Stimulated activated CD8-positive, alpha-beta memory T cell treated with anti-CD3 and anti-CD28 coated beads, Interleukin-7, amount 100 ng/mL, for 1 hour (primary cell): Measurements from ENCODE around the gene ECHDC1.
"Not testable (repeated sequence)": the region's sequence is repeated elsewhere in the genome, so short reads cannot be mapped to it uniquely, and the experiment has no call there.

ENCODE experiments used
- DNase-seq, 2 donors: peaks; one replicate each; pipeline ENCODE4 v3.0.0-alpha.2; 2020; ENCODE audit warnings: low read depth in 2 of 2

The ECHDC1 gene, protein sequence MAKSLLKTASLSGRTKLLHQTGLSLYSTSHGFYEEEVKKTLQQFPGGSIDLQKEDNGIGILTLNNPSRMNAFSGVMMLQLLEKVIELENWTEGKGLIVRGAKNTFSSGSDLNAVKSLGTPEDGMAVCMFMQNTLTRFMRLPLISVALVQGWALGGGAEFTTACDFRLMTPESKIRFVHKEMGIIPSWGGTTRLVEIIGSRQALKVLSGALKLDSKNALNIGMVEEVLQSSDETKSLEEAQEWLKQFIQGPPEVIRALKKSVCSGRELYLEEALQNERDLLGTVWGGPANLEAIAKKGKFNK

DNA sequence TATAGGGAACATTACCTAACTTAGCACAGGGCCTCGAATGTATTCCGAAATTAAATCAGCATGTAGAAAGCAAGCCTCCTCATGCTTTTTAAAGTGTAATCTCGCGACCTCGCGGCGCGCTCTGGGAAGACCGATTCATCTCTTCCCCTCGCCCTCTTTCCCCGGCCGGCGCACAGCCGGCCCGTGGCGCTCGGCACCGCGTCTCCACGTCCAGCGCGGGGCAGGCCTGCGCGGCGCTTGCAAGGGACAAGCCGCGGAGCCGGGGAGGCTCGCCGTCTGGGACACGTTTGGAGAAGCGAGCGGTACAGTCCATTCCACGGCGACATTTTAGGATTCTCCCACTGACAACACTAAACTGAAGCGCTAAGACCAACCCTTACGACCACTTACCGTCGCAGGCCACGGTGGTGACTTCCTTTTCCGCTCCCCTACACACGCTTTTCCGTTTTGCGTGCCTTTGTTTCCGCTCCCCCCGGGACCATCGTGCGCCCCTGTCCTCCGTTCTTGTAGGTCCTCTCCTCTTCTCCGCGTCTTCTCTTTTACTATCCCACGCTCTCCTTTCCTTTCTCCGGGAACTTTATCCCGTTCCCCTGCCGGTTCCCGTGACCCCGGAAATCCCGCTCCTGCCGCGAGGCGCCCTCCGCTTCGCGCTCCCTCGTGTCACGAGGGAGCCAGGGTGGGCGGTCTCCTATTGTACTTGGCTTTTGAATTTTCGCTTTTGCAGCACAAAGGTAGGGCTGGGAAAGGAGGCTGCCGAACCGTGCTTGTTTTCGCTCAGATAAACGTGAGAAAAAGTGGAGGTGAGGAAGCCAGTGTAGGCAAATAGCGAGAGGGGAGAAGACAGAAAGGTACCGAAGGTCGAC lies at the start of gene ECHDC1:
TSS of gene ECHDC1 (minus strand) at position 664 of the 863 bp plus-strand sequence. CDS start 12,581 bp downstream, outside the sequence.
- DNase-seq, result peak; percentile 43 to 45

DNA sequence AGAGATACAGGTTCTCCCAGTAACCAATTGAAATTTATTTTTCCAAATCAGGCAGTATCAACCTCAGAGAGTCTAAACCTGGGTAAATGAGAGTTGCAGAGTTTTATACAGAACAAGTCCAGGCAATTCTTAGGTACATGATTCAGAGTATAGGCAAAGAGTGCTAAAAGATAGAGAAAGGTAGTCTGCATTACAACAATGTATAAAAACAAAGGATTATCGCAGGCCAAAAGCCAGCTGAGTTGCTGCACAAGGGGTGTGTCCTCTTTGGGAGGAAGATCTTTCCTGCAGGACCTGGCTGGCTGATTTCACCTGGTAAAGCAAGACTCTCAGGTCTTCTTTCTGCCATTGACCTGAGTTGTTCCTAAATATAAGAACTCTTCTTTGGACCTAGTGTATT lies 48.9 kb upstream of the ECHDC1 start:
- no peak for DNase-seq

DNA sequence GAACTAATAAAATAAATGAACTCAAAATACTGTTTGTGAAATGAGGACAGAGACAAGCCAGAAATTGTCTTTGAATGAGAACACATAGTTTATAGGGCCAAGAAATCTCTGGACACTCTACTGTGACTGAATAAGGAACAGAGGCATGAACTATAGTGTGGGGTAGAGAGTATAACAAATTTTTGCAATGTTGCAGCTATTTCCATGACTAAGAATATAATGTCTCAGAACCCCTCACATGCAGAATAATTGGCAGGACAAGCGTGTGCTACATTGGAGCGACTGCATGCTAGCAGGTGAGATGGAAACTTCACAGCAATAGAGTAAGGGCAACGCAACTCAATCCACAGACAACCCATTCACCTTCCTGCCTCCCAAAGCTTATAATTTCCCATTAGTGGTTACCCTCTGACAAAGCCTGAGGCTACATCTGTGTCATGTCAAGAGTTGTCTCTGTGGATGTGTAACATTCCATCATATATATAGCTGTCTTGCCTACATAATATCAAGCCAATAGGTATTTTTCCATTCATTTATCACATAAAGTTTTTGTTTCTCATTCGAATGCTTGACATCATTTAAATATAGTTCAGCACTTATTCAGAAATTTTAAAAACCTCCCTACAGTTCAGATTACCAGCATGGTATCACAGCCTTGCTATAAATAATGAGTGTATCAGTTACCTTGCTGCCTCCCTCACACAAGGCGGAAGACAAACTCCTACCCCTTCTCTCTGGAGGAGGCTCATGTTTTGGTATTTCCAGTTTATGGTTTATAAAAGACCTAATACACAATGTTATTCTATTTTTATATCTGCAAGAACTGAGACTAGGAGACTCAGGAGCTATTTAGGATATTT lies 47.9 kb upstream of the ECHDC1 start:
- no peak for DNase-seq

DNA sequence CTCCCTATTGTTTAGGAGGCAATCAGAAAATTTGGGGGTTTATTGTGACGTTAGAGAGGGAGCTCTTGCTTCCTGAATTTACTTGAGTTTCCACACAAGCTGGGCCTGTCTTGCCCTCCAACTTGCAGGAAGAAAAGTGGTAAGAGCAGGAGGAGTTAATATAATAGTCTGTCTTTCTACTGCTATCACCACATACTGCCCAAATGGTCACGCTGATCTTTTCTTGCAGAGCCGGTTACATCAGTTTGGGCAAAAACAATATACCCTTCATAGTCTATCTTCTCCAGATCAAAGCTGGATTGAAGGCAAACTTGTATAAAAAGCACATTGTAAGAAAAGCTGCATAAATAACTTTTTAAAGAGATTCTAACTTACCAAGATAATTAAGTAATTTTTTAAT lies 46.3 kb upstream of the ECHDC1 start:
- DNase-seq, result no peak

DNA sequence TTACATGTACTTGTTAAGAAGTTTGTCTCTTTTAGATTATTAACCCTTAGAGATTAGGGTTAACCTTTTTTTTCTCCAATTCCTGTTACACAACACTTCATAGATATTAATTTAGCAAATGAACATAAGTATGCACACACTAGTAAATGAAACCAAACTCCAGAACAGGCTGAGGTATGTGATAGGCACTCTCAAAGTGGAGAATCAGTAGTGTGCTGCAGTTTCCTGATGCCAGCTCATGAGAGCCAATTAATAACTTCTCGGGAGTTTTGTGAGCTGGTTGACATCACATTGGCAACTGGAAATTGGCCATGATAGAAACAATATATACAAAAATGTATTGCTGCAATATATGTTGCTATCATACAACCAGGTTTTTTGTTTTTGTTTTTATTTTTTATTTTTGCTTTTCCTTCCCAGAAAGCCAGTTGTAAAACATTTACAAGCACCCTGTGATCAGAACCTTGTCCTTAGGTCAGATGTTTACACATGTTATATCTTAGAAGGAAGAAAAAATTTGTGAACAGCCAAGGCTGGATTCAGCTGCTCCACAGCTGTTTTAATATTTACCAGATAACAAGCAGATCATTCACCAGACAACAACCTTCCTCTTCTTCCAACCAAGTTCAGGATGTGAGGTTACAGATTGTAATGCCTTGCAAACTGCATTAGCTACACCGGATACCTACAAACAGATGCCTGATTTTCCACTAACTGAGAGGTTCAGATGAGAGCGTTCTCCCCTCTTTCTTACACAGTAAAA lies 42.4 kb upstream of the ECHDC1 start:
- no peak for DNase-seq

DNA sequence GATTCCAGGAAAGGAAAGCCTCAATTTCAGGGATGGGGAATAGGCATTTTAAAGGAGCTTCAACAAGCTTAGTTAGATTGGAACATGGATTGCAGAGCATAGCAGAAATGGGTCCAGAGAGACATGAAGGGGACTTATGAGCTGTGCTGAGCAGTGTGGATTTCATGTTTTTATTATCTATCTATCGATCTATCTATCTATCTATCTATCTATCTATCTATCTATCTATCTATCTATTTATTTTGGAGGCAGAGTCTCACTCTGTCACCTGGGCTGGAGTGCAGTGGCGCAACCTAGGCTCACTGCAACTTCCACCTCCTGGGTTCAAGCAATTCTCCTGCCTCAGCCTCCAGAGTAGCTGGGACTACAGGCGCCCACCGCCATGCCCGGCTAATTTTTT lies 41.4 kb upstream of the ECHDC1 start:
- not testable (repeated sequence) for DNase-seq

DNA sequence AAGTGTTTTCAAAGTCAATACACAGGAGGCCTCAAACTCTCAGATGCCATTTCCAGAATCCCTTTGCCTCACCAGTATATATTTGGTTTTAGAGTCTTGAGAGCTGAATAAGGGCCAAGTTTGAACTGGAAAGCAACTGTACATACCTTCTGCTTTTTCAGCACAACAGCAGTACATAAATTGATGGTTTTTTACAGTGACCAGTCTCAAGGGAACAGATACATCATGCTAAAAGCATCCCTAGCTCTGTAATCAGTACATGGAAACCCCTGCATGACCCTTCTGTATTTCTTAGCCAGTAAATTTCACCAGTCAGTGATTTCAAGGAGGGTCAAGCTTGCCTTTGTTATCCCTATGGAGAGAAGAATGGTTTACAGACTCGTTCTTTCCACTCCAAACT lies 40.6 kb upstream of the ECHDC1 start:
- DNase-seq, result no peak

DNA sequence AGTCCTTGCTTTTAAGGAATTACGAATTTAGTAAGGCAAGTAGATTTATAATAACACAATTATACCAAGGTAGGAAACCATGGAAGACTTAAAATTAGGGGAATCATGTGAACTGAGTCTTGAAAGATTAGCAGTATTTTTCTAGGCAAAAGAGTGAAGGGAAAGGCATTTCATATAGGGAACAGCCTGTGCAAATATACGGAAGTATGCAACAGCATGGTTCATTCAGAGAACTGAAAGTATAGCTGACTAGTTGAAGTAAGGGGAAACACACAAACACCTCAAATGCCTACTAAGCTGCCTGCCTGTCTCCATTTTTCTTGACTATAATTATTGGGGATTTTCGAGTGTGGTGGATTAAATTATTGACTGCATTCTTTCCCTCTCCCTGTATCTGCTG lies 39.0 kb upstream of the ECHDC1 start:
- no peak for DNase-seq

DNA sequence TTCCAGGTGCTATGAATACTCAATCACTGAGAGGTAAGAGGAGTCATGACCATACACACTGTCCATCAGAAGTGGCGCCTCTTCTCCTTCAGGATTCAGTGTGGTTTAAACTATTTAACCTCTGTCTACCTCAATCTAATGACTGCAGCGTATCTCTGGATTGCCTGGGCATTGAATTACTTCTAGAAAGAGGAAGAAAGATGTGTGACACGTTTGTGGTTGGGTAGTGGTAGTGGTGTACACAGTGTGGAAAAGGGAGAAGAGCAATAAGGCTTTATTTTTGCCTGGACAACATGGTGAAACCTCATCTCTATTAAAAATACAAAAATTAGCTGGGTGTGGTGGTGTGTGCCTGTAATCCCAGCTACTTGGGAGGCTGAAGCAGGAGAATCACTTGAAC lies 38.0 kb upstream of the ECHDC1 start:
- DNase-seq, result no peak

DNA sequence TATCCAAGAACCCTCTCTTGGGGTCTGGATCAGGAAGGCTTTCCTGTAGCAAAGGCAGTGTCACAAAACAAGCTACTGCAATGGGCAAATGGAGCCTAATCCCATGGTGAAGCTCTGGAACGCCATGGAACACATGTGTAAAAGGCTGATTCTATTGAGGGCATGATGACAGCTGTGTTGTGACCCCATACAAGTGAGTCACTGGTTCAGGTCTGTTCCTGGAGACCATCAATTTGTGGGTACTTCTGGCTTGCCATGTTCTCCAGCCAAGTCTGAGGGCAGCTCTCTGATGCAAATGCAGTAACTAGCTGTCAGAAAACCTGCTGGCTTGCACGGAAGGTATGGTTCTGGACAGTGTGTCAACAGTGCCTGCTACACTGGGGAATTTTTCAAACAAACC lies 33.3 kb upstream of the ECHDC1 start:
- no peak for DNase-seq

DNA sequence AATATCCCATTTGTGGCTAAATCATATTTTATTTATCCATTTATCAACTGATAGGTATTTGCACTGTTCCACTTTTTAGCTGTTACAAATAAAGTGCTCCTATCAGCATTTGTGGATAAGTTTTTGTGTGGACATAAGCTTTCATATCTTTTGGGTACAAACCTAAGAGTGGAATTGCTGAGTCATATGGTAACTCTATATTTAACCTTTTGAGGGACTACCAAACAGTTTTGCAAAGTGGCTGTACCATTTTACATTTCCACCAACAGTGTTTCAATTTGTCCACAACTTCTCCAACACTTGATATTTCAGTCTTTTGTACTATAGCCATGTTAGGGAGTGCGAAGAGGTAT lies 23.6 kb upstream of the ECHDC1 start:
- no peak for DNase-seq

DNA sequence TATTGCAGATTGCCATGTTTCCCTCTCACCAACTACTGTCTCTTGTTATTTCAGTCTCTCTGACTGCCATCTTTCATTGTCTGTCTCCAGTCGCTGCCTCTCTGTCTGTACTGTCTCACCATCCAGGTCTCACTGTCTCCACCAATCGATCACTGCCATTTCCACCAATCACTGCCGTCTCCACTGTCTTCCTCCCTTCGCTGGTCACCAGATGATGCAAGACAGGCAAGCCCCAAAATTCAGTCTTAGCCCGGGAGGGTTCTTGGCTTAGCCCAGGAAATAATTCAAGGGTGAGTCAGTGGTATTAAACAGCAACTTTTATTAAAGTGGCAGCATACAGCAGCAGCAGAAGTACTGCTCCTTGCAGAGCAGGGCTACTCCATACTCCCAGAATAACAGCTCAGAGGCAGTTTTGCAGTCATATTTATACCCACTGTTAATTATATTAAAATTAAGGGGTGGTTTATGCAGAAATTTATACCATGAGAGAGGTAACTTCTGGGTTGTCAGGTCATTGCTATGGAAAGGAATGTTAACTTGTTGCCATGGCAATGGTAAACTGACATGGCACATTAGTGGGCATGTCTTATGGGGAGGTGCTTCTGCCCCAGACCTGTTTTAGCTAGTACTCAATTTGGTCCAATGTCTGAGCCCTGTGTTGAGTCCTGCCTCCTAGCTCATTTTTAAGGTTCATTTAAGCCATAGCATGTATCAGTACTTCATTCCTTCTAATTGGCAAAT lies 23.0 kb upstream of the ECHDC1 start:
- DNase-seq, result no peak

DNA sequence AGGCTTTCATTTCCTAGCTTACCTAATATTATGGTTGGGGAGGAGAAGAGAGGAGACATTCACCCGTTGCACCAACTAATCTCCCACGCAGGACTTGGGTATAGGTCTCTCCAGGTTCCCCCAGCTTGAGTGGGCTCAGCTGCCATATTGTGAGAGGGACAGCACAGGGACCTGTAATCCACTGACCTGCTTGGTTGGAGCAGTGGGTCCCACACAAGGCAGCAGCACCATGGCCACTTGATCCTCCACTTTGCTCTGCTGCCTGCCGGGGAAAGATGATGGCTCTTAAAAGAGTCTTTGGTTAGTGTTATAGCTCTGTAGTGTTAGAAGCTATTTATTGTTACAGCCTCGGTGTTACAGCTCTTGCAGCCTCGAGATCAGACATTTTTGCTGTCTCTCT lies 22.5 kb upstream of the ECHDC1 start:
- DNase-seq, result no peak

DNA sequence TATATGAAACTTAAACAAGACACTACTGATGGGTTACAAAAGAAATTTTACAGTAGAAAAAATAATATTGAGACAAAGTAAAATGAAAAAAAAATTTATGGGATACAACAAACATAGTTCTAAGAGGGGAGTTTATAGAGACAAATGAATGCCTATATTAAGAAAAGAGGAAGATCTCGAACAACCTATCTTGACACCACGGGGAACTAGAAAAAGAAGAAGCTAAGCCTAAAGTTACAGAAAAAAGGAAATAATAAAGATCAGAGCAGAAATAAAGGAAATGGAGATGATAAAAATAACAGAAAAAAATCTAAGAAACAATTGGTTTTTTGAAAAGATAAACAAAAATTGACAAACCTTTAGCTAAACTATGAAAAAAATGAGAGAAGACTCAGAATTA lies 9.1 kb upstream of the ECHDC1 start:
- DNase-seq, result no peak

DNA sequence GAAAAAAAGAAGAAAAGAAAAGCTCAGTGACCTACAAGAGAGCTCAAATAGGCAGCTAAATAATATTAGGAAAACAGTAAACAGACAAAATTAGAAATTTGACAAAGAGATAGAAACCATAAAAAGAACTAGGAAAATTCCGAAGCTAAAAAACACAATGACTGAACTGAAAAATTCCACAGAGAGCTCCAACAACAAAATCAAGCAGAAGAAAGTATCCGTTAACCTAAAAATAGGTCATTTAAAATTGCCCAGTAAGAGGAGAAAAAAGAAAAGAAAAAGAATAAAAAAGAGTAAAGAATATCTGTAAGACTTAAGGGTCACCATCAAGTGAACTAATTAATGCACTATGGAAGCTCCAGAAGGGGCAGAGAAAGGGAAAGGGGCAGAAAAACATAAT lies 6.6 kb upstream of the ECHDC1 start:
- no peak for DNase-seq

DNA sequence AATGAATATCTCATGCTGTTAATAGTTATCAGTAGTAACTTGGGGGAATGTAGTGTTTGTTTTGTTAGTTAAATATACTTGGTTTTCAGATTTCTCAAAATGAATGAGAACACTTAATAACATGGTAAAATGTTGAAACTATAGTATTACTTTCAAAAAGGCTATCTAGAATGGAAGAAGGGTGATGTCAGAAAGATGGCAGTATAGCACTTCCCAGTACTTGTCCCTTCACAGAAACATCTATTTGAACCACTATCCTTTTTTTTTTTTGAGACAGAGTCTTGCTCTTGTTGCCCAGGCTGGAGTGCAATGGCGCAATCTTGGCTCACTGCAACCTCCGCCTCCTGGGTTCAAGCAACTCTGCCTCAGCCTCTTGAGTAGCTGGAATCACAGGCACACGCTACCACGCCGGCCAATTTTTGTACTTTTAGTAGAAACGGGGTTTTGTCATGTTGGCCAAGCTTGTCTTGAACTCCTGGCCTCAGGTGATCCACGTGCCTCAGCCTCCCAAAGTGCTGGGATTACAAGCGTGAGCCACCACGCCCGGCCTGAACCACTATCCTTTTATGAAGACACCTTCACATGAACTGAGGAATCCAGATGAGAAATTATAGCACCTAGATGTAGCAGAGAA lies 4.7 kb upstream of the ECHDC1 start:
- no peak for DNase-seq

DNA sequence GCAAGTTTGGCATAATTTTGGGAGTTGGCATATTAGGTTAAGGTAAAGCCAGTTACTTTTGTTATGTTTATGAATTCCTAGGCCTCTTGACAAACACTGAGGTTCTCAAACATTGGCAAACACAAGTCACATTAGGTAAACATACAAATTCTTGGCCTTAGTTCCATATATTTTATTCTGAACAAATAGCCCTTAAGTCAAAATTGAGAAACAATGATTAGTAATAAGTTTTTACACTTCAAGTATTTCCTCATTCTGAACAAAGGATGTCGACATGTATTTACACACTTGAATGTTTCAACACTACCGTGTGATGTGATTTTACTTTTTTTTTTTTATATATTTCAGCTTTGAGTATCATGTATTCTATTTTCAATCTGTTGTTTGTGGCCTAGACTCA lies 3.8 kb upstream of the ECHDC1 start:
- DNase-seq, result no peak

DNA sequence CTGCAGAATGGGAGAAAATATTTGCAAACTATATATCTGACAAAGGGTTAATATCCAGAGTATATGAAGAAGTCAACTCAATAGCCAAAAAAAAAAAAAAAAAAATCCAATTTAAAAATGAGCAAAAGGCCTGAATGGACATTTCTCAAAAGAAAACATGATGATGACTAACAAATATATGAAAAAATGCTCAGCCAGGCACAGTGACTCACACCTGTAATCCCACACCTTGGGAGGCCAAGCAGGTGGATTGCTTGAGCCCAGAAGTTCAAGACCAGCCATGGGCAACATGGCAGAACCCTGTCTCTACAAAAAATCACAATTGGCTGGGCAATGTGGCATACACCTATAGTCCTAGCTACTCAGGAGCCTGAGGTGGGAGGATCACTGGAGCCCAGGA lies 2.1 kb upstream of the ECHDC1 start:
- no peak for DNase-seq

DNA sequence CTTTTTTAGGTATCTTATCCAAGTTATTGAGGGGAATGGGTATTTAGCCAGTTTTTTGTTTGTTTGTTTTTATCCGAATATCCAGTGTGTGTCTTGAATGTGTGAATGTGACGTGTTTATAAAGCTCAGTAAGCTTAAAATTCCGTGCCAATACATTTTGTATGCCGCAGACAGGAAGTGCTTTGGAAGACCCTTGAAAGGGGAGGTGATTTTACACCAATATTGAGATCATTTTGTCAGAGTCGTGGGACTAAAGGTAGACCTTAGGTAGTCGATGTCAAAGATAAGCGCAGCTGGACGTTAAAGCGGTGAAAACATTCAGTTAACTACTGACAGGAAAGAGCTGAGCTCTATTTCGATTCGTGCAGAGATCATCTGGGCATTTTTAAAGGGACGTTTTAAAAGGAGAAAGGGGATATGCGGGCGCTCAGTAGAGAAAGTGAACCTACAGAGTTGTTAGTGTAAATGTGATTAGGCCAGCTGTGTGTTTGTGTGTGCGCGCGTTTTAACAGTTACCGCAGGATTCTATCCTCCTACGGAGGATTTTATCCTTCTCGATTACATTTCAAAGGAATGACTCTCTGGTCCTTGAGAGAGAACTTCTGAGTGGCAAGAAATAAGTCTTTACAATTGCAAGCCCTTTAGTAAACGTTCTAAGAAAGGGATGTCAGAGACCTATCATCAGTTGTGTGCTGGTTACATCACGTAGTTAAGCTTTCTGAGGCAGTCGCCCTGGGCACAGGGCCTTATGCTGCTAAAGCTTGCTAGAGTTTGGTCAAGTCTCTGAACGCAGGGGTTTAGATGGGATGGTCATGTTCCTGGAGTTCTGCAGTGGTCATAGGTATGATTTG lies 625 bp upstream of the ECHDC1 start:
- no peak for DNase-seq
